NCI-H510A (cell line): ENCODE data around the gene PCID2.

Source experiments
- DNase-seq: peaks from one replicate; lab custom pipeline; 2025; lab: John Stamatoyannopoulos, UW

PCID2 gene

DNA sequence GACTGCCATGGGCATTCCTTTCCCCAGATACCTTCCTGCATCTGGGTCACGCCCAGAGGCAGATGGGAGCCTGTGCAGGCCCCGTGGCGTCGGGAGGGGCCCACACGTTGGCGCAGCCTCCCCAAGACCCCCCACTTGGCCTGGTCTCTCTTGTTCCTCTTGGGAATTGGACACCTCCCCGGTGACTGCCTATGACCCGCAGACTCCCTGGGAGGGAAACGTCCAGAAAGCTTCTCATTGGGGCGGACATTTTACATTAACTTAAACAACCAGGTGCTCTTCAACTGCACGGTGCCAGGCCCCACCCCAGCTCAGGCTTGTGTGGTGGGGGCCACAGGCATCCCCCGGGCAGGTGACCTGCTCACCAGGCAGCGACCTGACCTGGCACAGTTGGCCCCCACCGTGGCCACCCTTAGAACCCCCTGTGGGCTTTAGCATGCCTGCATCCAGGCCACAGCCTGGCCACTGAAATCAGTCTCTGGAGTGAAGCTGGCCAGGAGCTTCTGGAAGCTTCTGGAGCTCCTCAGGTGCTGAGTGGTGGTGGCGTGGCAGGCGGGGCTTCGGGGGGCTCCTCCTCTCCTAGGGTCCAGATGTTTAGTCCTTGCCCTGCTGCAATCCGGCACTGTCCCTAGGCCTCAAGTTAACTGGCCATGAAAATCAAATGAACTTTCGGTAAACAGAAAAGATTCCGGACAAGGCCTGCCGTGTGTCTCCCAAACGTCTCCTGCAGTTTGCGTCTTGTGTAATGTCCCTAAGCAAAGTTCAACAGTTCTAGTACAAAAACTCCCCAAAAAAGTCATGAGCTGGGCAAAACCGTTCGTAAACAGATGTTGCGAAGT lies 58.5 kb downstream of the PCID2 start:
- no peak for DNase-seq

DNA sequence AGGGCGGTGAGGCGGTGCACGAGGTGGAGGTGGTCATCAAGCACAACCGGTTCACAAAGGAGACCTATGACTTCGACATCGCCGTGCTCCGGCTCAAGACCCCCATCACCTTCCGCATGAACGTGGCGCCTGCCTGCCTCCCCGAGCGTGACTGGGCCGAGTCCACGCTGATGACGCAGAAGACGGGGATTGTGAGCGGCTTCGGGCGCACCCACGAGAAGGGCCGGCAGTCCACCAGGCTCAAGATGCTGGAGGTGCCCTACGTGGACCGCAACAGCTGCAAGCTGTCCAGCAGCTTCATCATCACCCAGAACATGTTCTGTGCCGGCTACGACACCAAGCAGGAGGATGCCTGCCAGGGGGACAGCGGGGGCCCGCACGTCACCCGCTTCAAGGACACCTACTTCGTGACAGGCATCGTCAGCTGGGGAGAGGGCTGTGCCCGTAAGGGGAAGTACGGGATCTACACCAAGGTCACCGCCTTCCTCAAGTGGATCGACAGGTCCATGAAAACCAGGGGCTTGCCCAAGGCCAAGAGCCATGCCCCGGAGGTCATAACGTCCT lies 59.4 kb downstream of the PCID2 start:
- DNase-seq: no peak

DNA sequence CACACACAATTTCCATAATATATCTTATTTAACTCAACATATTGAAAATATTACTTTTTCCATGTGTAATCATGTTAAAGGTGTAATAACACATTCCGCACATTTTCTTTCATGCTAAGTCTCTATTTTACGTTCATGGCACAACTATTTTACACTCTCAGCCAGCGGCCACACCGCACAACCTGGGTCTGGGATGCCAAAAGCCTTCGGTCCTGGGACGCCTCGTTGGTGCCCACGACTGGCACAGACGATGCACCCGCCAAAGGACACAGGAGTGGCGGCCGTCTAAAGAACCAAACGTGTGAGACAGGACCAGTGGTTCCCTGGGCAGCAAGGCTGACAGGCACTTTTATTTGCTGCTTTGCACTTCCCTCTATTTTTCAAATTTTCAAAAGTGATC lies 60.1 kb downstream of the PCID2 start:
- DNase-seq: no peak

- DNase-seq: no peak
Observed at GRCh38 chr13:113147206-113147605, 61.3 kb downstream of the PCID2 start.

- no peak for DNase-seq
Observed at GRCh38 chr13:113146750-113147149, 61.7 kb downstream of the PCID2 start.

- DNase-seq: no peak
Observed at GRCh38 chr13:113145911-113146598, 62.4 kb downstream of the PCID2 start.

- DNase-seq: no peak
Observed at GRCh38 chr13:113145496-113145895, 63.0 kb downstream of the PCID2 start.

DNA sequence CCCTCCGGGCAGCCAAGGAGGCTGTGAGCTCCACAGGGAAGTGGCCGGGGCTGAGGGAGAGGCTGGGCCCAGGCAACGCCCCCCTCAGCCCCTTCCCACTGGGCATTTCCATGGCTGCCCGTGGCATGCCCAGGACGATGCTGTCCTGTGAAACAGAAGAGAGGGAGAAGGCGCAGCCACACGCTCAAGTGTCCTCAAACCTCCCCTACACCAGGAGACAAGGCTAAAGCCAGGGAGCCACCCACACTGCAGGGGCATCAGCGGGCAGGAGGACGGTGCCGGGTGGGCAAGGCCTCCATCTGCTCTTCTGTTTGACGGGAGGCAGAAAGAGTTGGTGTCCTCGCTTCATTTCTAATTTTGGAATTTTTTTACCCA lies 64.2 kb downstream of the PCID2 start:
- no peak for DNase-seq

GRCh38 chr13:113143466-113144254 lies 64.8 kb downstream of the PCID2 start:
- DNase-seq: no peak

GRCh38 chr13:113142876-113143275 lies 65.6 kb downstream of the PCID2 start:
- DNase-seq: no peak

DNA sequence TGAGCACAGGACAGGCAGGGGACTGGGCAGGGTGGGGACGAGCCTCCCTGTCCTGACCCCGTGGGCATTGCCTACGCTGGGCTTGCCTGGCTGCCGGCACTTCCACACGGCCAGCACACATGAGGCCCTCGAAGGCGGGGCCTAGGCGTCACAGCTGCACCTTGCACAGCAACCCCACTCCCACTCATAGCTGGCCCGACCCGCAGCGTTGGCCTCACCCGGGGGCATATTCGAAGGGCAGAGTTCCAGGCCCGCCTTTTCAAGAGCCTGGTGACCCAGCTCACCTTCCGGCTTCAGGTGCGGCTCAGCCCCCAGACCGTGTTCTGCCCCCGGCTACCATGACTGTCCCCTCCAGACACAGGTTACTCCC lies 66.9 kb downstream of the PCID2 start:
- no peak for DNase-seq

- no peak for DNase-seq
Observed at GRCh38 chr13:113140677-113141600, 67.5 kb downstream of the PCID2 start.

- DNase-seq: no peak
Observed at GRCh38 chr13:113139577-113139976, 68.9 kb downstream of the PCID2 start.

- no peak for DNase-seq
Observed at GRCh38 chr13:113138792-113139551, 69.5 kb downstream of the PCID2 start.

DNA sequence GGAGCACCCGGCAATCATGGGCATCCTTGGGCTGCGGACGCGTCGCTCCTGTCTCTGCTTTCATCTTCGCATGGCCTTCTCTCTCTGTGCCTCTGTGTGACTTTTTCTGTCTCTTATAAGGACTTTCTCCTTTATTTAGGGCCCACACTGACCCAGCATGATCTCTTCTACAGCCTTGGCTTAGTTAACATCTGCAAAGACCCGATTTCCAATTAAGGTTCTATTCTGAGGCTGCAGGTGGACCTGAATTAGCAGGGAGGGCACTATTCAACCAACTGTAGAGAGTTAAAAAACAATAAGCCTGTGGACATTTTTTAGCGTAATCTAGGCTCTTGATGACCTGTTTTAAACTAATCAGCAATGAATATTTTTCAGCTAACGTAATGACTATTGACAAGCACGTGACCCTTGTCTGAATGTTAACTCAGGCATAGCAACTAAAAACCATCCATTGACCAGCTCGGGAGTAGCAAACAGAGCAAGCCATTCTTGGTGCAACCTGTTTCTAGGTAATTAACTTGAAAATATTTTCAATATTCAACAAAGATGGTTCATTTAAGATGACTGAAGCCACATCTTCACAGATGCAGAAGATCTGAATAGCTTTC lies 70.7 kb downstream of the PCID2 start:
- DNase-seq: no peak

GRCh38 chr13:113135281-113135760 lies 73.1 kb downstream of the PCID2 start:
- no peak for DNase-seq

- DNase-seq: no peak
Observed at GRCh38 chr13:113129921-113130750, 78.3 kb downstream of the PCID2 start.

DNA sequence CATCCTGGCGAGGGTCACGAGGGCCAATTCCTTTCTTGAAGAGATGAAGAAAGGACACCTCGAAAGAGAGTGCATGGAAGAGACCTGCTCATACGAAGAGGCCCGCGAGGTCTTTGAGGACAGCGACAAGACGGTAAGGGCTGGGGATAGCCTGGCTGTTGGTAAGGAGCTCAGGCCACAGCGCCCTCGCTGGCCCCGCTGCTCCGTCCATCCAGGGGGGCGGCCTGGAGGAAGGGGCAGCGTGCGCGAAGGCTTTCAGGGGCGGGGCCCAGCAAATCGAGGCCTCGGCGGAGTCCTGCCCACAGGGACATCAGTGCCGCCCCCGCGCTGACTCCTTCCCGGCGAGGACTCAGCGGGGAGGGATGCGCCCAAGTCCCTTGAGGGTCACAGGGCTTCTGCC lies 79.0 kb downstream of the PCID2 start:
- no peak for DNase-seq
